Erythroblast (primary cell): Measurements from ENCODE around the gene SPTBN1.

Experiments
- GATA1 ChIP-seq: IDR thresholded peaks from 2 replicates; pipeline ENCODE4 v1.6.1; 2011; ENCODE audit warnings: low read depth, mild to moderate bottlenecking, control low read depth, low read length, moderate library complexity
- POLR2A ChIP-seq: IDR thresholded peaks from 2 replicates; pipeline ENCODE4 v1.6.1; 2011; ENCODE audit warnings: mild to moderate bottlenecking, low read length

GRCh38 chr2:54609647-54610046 is 153.5 kb downstream of the SPTBN1 start:
- TF ChIP-seq POLR2A: no peak
- TF ChIP-seq GATA1: no peak
